ENCODE results near the gene NUCKS1.

GRCh38 chr1:205770618-205771017 lies 20.6 kb upstream of the NUCKS1 start:
- TF ChIP-seq CTCF (IDR thresholded peaks at IDR 0.05; ENCODE audit: insufficient read depth, low read length, poor library complexity, severe bottlenecking) (no peak), EZH2phosphoT487 (conservative IDR thresholded peaks at IDR 0.05; ENCODE audit: low read length) (no peak)
